Measurements from ENCODE around the gene CD9.
"Not testable (repeated sequence)": the region's sequence is repeated elsewhere in the genome, so short reads cannot be mapped to it uniquely, and the experiment has no call there.

CD9 gene

GRCh38 chr12:6180268-6181051 is 19.7 kb upstream of the CD9 start:
- no peak for DNase-seq

DNA sequence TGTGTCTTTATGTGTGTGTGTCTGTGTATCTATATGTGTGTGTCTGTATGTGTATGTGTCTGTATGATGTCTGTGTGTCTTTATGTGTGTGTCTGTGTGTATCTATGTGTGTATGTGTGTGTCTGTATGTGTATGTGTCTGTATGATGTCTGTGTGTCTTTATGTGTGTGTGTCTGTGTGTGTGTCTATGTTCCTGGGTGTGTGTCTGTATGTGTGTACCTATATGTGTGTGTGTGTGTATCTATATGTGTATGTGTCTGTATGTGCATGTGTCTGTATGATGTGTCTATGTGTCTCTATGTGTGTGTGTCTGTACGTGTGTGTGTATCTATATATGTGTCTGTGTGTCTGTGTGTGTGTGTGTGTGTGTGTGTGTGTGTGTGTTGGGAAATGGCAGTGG is 19.0 kb upstream of the CD9 start:
- no peak for DNase-seq

DNA sequence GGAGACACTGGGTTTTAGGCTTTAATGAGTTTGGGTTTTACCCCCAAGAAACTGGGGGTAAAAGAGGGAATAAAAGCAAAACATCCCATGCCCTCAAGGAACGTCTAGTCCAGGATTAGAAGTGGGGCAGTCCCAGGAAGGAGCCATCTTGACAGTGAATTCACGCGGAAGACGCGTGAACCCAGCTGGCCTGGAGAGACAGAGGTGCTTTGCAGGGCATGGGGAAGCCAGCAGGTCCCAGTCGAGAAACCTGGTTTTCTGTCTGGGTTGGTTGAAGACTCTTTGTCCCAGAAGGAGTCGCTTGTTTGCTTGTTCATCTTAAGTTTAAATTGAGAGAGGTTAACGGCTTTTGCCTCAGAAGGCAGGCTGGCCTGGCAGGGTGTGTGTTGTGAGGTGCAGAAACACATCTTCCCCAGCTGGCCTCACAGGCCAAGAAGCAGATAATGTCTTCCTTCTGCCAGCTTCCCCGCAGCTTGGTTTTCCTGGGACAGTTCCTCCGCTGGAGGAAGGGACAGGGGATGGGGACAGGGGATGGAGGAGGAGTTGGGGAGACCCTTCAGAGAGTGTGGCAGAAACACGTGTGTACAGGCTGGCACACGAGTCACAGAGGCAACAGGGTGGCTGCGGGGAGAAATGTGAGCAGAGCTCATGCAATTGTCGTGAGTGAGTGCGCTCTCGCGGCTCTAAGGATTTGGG is 18.5 kb upstream of the CD9 start:
- no peak for DNase-seq

- no peak for DNase-seq
These were observed 17.8 kb upstream of the CD9 start for GRCh38 chr12:6182279-6182898.

DNA sequence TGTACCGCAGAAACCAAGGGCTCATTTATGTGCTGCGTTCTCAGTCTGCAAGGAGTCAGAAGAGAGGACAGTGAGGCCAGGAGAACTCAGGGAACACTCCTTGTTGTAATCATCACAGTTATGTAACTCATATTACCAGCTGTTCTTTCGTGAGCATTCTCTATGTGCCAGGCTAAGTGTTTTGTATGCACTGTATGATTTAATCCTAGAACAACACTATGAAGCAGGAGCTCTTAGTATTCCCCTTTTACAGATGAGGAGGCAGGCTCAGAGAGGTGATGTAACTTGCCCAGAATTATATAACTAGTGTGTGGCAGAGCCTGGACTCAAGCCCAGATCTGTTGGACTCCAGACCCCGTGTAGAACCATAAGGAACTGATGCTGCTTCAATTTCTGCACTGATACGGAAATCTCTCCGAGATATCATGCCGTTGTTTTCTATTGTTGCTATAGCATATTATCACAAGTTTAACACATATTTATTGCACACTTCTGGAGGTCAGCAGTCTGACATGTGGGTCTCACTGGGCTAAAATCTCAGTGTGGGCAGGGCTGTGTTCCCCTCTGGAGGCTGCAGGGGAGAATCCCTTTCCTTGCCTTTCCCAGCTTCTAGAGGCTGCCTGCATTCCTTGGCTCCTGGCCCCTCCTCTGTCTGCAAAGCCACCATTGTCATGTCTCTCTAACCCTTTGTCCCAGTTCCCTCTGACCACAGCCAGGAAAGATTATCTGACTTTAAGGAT is 16.3 kb upstream of the CD9 start:
- no peak for DNase-seq

- DNase-seq, result no peak
These were observed 14.0 kb upstream of the CD9 start for GRCh38 chr12:6185961-6186827.

DNA sequence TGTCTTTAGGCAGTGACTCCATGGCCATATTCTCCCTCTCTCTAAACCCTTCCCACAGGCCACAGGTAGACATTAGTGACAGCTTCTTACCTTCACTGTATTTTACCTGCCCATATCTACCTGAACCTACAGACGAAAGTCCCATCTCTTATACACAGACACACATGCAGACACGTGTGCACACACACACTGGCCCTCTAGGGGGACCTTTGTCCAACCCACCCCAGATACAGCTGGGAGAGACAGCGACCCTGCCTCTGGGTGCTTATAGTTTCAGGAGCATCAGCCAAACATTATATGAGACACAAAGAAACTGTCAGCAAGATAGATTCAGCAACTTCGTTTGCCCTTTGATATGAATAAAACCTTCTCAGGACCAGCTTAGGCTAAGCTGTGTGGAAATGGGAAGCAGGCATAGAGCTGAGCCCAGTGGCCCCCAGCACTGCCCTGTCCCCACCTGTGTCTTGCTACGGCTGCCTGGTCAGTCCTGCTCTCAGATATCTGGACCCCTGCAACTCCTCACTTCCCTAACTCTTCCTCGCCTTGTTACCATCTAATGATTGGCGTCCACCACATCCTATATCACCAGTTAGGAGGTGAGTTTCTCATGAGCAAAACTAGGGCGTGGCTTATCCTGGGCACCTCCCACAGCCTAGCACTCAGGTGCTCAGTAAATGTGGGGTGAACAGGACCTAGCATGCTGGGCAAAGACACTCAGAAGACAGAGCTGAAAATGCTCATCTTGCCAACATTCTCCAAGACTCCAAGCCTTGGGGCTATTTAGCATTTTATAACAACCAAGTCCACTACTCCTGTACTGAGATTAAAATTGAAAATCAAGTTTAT is 12.0 kb upstream of the CD9 start:
- no peak for DNase-seq

GRCh38 chr12:6189028-6189427 is 11.2 kb upstream of the CD9 start:
- no peak for DNase-seq

DNA sequence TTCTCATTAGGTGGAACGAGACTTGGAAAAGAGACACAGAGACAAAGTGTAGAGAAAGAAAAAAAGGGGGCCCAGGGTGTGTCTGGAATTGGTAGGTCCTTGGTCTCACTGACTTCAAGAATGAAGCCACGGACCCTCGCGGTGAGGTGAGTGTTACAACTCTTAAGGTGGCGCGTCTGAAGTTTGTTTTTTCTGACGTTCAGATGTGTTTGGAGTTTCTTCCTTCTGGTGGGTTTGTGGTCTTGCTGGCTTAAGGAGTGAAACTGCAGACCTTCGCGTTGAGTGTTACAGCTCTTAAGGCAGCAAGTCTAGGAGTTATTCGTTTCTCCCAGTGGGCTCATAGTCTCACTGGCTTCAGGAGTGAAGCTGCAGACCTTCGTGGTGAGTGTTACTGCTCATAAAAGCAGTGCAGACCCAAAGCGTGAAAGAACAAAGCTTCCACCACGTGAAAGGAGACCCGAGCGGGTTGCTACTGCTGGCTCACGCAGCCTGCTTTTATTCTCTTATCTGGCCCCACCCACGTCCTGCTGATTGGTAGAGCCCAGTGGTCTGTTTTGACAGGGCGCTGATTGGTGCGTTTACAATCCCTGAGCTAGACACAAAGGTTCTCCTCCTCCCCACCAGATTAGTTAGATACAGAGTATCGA is 10.1 kb upstream of the CD9 start:
- not testable (repeated sequence) for DNase-seq

DNA sequence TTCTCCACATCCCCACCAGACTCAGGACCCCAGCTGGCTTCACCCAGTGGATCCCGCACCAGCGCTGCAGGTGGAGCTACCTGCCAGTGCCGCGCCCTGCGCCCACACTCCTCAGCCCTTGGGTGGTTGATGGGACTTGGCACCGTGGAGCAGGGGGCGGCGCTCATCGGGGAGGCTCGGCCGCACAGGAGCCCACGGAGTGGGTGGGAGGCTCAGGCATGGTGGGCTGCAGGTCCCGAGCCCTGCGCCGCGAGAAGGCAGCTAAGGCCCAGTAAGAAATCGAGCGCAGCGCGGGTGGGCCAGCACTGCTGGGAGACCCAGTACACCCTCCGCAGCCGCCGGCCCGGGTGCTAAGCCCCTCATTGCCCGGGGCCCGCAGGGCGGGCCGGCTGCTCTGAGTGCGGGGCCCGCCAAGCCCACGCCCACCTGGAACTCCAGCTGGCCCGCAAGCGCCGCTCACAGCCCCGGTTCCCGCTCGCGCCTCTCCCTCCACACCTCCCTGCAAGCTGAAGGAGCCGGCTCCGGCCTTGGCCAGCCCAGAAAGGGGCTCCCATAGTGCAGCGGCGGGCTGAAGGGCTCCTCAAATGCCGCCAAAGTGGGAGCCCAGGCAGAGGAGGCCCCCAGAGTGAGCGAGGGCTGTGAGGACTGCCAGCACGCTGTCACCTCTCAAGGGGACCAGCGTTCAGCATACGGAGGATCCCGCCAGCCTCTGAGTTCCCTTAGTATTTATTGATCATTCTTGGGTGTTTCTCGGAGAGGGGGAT is 9.3 kb upstream of the CD9 start:
- DNase-seq, result not testable (repeated sequence)

- DNase-seq, result no peak
These were observed 7.4 kb upstream of the CD9 start for GRCh38 chr12:6192604-6193380.

DNA sequence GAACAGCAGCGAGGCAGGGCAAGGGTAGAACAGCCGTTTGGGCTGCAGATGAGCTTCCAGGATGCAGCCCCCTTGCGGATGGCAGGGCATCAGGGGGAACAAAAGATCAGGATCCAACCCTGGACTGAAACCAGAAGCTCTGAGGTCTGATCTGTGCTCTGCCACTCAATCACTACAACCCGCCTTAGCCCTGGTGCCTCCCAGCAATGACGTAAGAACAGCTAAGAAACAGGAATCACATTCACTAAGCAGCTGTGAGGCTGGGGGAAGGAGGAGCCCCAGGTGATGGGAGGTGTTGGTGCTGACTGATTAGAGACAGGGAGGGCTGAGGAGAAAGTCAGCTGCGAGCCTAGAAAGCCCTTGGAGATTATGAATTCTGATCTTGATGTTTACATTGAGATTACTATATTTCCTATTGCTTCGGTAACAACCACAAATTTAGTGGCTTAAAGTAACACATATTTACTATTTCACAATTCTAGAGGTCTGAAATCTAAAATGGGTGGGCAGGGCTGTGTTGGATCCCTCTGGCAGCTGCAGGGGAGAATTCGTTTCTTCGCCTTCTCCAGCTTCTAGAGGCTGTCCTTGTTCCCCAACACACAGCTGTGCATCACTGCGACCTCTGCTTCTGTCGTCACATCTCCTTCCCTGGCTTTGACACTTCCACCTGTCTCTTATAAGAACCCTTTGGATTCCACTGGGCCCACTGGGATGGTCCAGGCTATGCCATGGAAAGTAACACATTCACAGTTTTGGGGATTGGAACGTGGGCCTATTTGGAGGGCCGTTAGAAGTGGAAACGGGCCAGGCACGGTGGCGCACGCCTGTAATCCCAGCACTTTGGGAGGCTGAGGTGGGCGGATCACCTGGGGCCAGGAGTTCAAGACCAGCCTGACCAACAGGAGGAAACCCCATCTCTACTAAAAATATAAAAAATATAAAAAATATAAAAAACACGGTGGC is 6.1 kb upstream of the CD9 start:
- no peak for DNase-seq

DNA sequence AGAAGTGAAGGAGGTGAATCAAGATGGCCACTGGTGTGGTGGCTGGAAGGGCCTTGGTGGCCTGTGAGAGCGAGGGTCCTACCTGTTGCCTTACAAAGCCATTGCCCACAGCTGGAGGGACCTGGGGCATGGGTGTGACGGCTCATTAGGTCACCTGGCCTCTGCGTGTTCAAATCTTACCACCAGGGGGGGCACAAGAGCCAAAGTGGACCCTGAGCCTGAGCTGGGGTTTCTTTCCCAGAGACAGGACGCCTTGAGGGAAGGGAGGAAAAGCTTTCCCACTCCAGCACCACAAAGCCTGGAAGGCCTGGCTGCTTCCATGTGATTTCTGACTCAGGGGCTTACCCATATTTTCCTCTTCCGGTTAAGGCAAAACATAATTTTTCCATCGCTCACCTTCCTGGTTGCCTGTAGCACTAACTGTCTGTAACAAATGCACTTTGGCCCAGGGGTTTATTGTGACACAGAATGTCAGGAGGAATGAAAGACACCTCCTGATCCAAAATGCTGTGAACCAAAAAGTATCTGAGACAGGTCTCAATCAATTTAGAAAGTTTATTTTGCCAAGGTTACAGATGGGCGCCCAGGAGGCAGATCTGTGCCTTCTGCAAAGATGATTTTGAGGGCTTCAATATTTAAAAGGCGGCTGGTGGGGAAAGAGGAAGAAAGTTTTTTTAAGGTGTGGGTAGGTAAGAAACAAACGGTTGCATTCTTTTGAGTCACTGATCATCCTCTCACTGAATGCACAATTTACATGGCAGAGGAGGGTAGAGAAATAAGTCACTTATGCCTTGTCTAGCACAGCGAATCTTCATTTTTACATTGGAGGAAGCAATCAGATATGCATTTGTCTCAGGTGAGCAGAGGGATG is 4.3 kb upstream of the CD9 start:
- peak; percentile 35 to 41 for DNase-seq

DNA sequence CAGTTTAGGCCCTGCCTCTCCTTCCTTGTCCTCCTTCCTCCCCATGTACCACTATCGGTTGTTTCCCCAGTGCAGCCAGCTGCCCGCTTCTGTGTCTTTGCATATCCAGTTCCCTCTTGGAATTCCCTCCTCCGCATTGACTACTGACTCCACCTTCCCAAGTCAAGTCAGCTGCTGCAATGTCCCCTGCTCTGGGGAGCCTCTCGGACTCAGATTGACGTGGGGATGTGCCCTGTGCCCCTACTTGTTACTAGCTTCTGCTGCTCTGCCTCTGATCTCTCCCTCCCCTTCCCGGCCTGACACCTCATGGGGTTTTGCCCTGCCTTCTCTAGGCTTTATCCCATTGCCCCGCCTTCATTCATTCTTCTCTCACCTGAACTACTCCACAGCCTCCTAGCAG is 2.1 kb upstream of the CD9 start:
- no peak for DNase-seq

- DNase-seq, result no peak
These were observed 1.6 kb upstream of the CD9 start for GRCh38 chr12:6198556-6198955.

- no peak for DNase-seq
These were observed 1.1 kb upstream of the CD9 start for GRCh38 chr12:6198985-6199530.

Data from AML-193 (cell line).